HL-60 (cell line): ENCODE results near the gene KMT2A.

Experiments
- DNase-seq, 2 experiments: peaks; one replicate each; pipeline ENCODE4 v3.0.0-alpha.2; 2010 to 2020; ENCODE audit warnings: low read depth in 1 of 2, low spot score in 1 of 2
- H3K27ac ChIP-seq: fragments of 250-450 bp; sonication (Bioruptor Pico); replicated peaks from 2 replicates; pipeline ENCODE4 v1.5.1; 2020; ENCODE audit warnings: mild to moderate bottlenecking, moderate library complexity
- H3K27me3 ChIP-seq: fragments of 250-450 bp; sonication (Bioruptor Pico); 2 replicates; pipeline ENCODE4 v1.5.1; 2021; ENCODE audit warnings: mild to moderate bottlenecking, moderate library complexity; ENCODE audit not compliant: insufficient read depth, poor library complexity, severe bottlenecking
- H3K4me3 ChIP-seq: replicated peaks from 2 replicates; pipeline ENCODE4 v1.5.1; 2011; ENCODE audit warnings: mild to moderate bottlenecking, control low read depth, low read length; ENCODE audit not compliant: insufficient read depth
- GABPA ChIP-seq: IDR thresholded peaks from 2 replicates; pipeline ENCODE4 v1.6.1; 2012; ENCODE audit warnings: low read depth
- POLR2AphosphoS5 ChIP-seq: IDR thresholded peaks from 2 replicates; pipeline ENCODE4 v1.6.1; 2012; ENCODE audit warnings: low read depth
- SPI1 ChIP-seq: IDR thresholded peaks from 2 replicates; pipeline ENCODE4 v1.6.1; 2012; ENCODE audit warnings: low read depth, mild to moderate bottlenecking, borderline replicate concordance
- TF ChIP-seq, protein P1 (sequence below): IDR thresholded peaks from 2 replicates; pipeline ENCODE4 v1.6.1; 2012; ENCODE audit warnings: low read depth; ENCODE audit not compliant: insufficient replicate concordance
- TF ChIP-seq, protein P2 (sequence below): IDR thresholded peaks from one replicate; pipeline ENCODE4 v1.5.1; 2011; ENCODE audit warnings: low read length, control low read depth, inconsistent platforms; ENCODE audit not compliant: insufficient read depth

The KMT2A gene

DNA sequence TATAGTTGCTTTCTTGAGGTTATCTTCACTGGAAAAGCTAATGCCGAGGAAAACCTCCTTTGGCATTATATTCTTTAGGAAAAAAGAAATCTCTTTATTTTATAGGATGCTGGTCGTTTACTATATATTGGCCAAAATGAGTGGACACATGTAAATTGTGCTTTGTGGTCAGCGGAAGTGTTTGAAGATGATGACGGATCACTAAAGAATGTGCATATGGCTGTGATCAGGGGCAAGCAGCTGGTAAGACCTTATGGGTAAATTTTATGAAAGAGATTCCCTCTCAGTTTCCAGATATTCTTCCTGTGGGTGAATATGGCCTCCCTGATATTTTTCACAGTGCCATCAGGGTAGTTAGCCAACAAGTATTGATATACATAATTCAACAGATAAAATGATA lies 61.5 kb downstream of the KMT2A start:
- no peak overlapping the region for H3K27ac ChIP-seq
- DNase-seq = no peak
- no peaks in the 10 kb centered on the region for H3K27me3 ChIP-seq
- TF ChIP-seq GABPA (no peak), POLR2AphosphoS5 (no peak), SPI1 (no peak)
- TF ChIP-seq, protein P1, sequence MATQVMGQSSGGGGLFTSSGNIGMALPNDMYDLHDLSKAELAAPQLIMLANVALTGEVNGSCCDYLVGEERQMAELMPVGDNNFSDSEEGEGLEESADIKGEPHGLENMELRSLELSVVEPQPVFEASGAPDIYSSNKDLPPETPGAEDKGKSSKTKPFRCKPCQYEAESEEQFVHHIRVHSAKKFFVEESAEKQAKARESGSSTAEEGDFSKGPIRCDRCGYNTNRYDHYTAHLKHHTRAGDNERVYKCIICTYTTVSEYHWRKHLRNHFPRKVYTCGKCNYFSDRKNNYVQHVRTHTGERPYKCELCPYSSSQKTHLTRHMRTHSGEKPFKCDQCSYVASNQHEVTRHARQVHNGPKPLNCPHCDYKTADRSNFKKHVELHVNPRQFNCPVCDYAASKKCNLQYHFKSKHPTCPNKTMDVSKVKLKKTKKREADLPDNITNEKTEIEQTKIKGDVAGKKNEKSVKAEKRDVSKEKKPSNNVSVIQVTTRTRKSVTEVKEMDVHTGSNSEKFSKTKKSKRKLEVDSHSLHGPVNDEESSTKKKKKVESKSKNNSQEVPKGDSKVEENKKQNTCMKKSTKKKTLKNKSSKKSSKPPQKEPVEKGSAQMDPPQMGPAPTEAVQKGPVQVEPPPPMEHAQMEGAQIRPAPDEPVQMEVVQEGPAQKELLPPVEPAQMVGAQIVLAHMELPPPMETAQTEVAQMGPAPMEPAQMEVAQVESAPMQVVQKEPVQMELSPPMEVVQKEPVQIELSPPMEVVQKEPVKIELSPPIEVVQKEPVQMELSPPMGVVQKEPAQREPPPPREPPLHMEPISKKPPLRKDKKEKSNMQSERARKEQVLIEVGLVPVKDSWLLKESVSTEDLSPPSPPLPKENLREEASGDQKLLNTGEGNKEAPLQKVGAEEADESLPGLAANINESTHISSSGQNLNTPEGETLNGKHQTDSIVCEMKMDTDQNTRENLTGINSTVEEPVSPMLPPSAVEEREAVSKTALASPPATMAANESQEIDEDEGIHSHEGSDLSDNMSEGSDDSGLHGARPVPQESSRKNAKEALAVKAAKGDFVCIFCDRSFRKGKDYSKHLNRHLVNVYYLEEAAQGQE = no peak
- TF ChIP-seq, protein P2, sequence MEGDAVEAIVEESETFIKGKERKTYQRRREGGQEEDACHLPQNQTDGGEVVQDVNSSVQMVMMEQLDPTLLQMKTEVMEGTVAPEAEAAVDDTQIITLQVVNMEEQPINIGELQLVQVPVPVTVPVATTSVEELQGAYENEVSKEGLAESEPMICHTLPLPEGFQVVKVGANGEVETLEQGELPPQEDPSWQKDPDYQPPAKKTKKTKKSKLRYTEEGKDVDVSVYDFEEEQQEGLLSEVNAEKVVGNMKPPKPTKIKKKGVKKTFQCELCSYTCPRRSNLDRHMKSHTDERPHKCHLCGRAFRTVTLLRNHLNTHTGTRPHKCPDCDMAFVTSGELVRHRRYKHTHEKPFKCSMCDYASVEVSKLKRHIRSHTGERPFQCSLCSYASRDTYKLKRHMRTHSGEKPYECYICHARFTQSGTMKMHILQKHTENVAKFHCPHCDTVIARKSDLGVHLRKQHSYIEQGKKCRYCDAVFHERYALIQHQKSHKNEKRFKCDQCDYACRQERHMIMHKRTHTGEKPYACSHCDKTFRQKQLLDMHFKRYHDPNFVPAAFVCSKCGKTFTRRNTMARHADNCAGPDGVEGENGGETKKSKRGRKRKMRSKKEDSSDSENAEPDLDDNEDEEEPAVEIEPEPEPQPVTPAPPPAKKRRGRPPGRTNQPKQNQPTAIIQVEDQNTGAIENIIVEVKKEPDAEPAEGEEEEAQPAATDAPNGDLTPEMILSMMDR = no peak
- no peak overlapping the region for H3K4me3 ChIP-seq

DNA sequence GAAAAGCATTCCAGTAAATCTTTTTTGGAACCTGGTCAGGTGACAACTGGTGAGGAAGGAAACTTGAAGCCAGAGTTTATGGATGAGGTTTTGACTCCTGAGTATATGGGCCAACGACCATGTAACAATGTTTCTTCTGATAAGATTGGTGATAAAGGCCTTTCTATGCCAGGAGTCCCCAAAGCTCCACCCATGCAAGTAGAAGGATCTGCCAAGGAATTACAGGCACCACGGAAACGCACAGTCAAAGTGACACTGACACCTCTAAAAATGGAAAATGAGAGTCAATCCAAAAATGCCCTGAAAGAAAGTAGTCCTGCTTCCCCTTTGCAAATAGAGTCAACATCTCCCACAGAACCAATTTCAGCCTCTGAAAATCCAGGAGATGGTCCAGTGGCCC lies 66.9 kb downstream of the KMT2A start:
- DNase-seq = no peak
- no peak overlapping the region for H3K4me3 ChIP-seq

DNA sequence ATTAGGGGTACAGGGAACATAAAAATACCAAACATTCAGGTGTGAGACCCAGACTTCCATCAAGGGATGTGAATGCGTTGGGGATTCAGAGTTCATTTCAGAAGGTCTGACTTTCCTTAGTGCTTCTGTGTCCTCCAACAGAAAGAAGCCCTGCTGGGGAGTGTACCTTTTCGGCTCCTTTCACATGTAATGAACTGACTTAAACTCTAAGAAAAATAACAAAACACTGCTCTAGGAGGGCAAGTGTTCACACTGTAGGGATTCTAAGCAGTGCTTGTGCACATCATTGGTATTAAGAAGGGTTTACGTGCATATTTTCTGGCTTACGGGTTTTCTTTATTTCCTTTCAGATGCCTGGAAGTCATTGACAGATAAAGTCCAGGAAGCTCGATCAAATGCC lies 75.3 kb downstream of the KMT2A start:
- no peak for DNase-seq
- no peak overlapping the region for H3K27ac ChIP-seq
- no peak overlapping the region for H3K4me3 ChIP-seq
- no peaks in the 10 kb centered on the region for H3K27me3 ChIP-seq
- TF ChIP-seq, protein P2 = no peak
- TF ChIP-seq POLR2AphosphoS5 = no peak
- no peak for TF ChIP-seq GABPA
- TF ChIP-seq, protein P1 = no peak
- no peak for TF ChIP-seq SPI1

More for the DNA sequence above, 66.9 kb downstream of the KMT2A start:
- TF ChIP-seq SPI1 (no peak), POLR2AphosphoS5 (no peak), GABPA (no peak)
- TF ChIP-seq, protein P2 = no peak
- TF ChIP-seq, protein P1 = no peak
- H3K27ac ChIP-seq = no peak overlapping the region
- no peaks in the 10 kb centered on the region for H3K27me3 ChIP-seq
